EH (cell line): ENCODE measurements around the gene PISD.

Experiments
- DNase-seq: peaks from one replicate; pipeline ENCODE4 v3.0.0-alpha.2; 2015; ENCODE audit warnings: low read depth

Gene PISD

GRCh38 chr22:31572939-31573338, 89.1 kb downstream of the PISD start:
- DNase-seq = no peak

- DNase-seq = no peak
Observed at GRCh38 chr22:31569126-31569525, 92.9 kb downstream of the PISD start.
